HAP-1 (cell line): ENCODE data around the gene PHOSPHO1.
"Not testable (repeated sequence)": the region's sequence is repeated elsewhere in the genome, so short reads cannot be mapped to it uniquely, and the experiment has no call there.

Experiments used
- DNase-seq, 2 experiments: peaks; one replicate each; pipeline ENCODE4 v3.0.0-alpha.2; 2016 to 2020; ENCODE audit warnings: low spot score in 2 of 2
- H3K27me3 ChIP-seq: fragments of 250-450 bp; sonication (Bioruptor Pico); 2 replicates; pipeline ENCODE4 v1.5.1; 2020; ENCODE audit warnings: low read depth, mild to moderate bottlenecking, moderate library complexity
- H3K36me3 ChIP-seq: fragments of 250-450 bp; sonication (Bioruptor Pico); replicated peaks from 2 replicates; pipeline ENCODE4 v1.5.1; 2020; ENCODE audit warnings: mild to moderate bottlenecking
- H3K4me1 ChIP-seq: fragments of 250-450 bp; sonication (Bioruptor Pico); 2 replicates; pipeline ENCODE4 v1.5.1; 2020; ENCODE audit warnings: mild to moderate bottlenecking
- H3K4me3 ChIP-seq: fragments of 250-450 bp; sonication (Bioruptor Pico); 2 replicates; pipeline ENCODE4 v1.5.1; 2020; ENCODE audit warnings: mild to moderate bottlenecking, moderate library complexity
- H3K9me3 ChIP-seq: fragments of 250-450 bp; sonication (Bioruptor Pico); 2 replicates; pipeline ENCODE4 v1.5.1; 2020; ENCODE audit warnings: mild to moderate bottlenecking, moderate library complexity
- in situ Hi-C: fragments of 300-500 bp; cut with MboI; formaldehyde crosslinking; loops from 3 replicates; pipeline ENCODE4 v1.14.3; 2020; ENCODE audit warnings: low sequenced_read_pairs, inconsistent platforms, mixed read lengths

PHOSPHO1 gene

DNA sequence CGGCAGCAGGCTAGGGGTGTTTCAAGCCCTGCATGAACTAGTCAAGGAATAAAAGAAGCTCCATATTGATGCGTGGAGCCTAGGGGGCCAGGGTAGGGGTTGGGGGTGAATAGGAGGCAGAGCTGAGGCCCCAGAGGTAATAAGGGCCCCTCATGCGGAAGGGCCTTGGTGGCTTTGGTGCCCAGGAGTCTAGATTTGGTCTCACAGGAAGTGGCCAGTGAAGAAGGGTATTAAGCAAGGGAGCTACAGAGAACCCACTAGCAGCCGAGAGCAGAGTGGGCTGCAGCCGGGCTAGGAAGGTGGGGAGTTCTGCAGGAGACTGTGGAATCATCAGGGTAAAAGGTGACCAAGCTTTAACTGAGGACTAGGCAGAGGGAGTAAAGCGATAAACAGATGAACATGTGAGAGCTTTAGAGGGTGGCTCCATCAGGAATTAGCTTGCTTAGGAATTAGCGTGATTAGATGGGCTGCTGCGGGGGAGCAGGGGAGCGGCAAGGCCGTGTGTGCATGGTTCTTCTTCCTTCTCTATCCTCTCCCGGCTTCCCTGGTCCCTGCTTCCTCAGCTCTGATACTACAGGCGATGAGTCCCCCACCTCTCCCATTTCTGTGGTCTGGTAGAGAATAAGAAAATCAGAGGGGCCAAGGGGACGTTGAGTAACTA, 30.0 kb downstream of the PHOSPHO1 start:
- Histone ChIP-seq H3K27me3 (peaks cover 5% of the 10 kb centered on the region; the same call in 1 of the 2 replicates), H3K36me3 (no peaks in the 10 kb centered on the region), H3K4me1 (peaks cover 8% of the 10 kb centered on the region; the same call in 1 of the 2 replicates), H3K9me3 (no peaks in the 10 kb centered on the region), H3K4me3 (no peak overlapping the region)
- in situ Hi-C loops = no loop called here
- no peak for DNase-seq

DNA sequence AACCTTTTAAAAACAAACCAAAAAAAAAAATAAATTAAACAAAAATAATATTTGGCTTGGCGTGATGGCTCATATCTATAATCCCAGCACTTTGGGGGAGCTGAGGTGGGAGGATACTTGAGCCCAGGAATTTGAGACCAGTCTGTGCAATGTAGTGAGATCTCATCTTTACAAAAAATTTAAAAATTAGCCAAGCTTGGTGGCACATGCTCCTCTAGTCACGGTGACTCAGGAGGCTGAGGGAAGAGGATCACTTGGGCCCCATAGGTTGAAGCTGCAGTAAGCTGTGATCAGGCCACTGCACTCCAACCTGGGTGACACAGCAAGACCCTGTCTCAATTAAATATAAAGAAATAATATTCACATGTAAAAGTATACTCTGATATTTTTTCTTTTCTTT, 32.4 kb downstream of the PHOSPHO1 start:
- Histone ChIP-seq H3K9me3 (no peaks in the 10 kb centered on the region), H3K36me3 (no peaks in the 10 kb centered on the region), H3K4me3 (no peak overlapping the region), H3K4me1 (peaks cover 19% of the 10 kb centered on the region), H3K27me3 (0 out of 2 replicates have a peak, but pooled peaks cover 3% of the 10 kb centered on the region)
- in situ Hi-C loops = loop anchor here (25.0 kb wide), 1 partner anchor 189 kb away; no protein-coding TSS in a partner anchor
- no peak for DNase-seq

DNA sequence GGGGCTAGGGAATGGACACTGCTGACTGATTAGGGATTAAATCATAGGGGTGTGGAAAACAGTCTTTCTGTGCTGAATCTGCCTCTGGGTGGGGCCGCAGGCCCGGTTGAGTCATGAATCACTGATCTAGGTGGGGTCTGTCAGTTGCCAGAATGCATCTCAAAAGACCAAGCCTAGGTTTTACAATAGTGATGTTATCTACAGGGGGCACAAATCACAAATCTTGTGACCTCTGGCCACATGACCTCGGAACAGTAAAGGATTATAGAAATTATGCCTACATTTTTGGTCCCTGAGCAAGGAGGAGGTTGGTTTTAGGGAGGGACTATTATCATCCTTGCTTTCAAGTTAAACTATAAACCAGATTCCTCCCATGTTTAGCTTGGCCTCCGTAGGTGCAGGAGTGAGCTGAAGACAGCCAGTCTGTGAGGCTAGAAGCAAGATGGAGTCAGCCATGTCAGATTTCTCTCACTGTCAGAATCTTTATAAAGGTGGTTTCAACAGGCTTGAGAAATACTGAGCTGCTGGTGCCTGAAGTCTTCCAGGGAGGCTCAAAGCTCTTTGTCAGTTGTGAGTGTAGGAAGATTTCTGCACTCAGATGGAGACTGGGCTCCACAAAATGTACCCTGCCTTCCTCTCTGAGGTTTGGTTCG, 33.1 kb downstream of the PHOSPHO1 start:
- H3K4me1 ChIP-seq = peaks cover 19% of the 10 kb centered on the region
- in situ Hi-C loops = loop anchor here (25.0 kb wide), 1 partner anchor 190 kb away; no protein-coding TSS in a partner anchor

DNA sequence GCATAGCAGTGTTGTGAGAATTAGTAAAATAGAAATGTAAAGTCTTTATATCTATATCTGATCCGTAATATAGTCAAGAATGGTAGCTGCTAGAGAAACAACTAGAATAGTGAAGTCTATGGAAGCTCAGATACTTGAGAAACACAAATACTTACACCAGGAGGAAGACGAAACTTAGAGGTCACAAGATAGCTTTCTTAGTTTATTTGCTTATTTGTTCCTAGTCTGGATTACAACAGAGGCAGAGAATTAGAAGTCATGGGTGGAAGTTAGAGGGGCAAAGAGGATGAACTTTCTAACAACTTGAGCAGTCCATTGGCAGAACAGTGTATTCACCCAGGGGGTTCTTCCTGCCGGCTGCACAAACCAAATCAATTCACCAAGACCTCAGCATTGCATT, 34.1 kb downstream of the PHOSPHO1 start:
- no peak overlapping the region for H3K4me3 ChIP-seq
- peaks cover 21% of the 10 kb centered on the region for H3K4me1 ChIP-seq
- no peaks in the 10 kb centered on the region for H3K36me3 ChIP-seq
- H3K27me3 ChIP-seq = no peaks in the 10 kb centered on the region
- in situ Hi-C loops = loop anchor here (25.0 kb wide), 1 partner anchor 191 kb away; no protein-coding TSS in a partner anchor
- no peak for DNase-seq
- no peaks in the 10 kb centered on the region for H3K9me3 ChIP-seq

More for the DNA sequence above, 33.1 kb downstream of the PHOSPHO1 start:
- peak in 1 of 2 experiments; percentile 24 for DNase-seq
- no peak overlapping the region for H3K4me3 ChIP-seq
- H3K36me3 ChIP-seq = no peaks in the 10 kb centered on the region
- 0 out of 2 replicates have a peak, but pooled peaks cover 2% of the 10 kb centered on the region for H3K27me3 ChIP-seq
- H3K9me3 ChIP-seq = no peaks in the 10 kb centered on the region

DNA sequence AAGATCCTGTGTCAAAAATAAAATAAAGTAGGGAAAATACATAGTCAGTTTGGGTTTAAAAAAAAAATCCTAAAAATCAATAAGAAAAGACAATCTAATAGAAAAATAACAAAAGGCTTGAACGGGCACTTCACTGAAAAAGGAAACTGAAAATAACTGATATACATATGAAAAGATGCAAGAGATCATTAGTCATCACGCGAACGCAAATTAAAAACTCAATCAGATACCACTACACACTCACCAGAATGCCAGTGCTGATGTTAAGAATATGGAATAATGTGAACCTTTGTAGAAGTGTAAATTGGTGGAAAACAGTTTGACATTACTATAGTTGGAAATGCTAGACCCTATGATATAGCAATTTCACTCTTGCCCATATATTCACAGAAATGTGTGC, 34.8 kb downstream of the PHOSPHO1 start:
- H3K27me3 ChIP-seq = no peaks in the 10 kb centered on the region
- no peaks in the 10 kb centered on the region for H3K9me3 ChIP-seq
- no peak overlapping the region for H3K4me3 ChIP-seq
- H3K4me1 ChIP-seq = peaks cover 24% of the 10 kb centered on the region
- in situ Hi-C loops = loop anchor here (25.0 kb wide), 1 partner anchor 192 kb away; no protein-coding TSS in a partner anchor
- DNase-seq = peak in 1 of 2 experiments; percentile 28
- H3K36me3 ChIP-seq = no peaks in the 10 kb centered on the region

DNA sequence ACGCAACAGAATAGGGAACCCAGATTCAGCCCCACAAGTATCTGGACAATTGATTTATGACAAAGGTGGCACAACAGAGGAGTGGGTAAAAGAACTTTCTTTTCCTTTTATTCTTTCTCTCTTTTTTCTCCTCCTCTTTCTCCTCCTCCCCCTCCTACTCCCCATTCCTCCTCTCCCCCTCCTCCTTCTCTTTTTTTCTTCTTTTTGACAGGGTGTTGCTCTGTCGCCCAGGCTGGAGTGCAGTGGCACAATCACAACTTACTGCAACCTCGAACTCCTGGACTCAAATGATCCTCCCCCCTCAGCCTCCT, 36.3 kb downstream of the PHOSPHO1 start:
- H3K27me3 ChIP-seq = no peaks in the 10 kb centered on the region
- in situ Hi-C loops = loop anchor here (25.0 kb wide), 1 partner anchor 193 kb away; no protein-coding TSS in a partner anchor
- peaks cover 24% of the 10 kb centered on the region for H3K4me1 ChIP-seq
- H3K9me3 ChIP-seq = no peaks in the 10 kb centered on the region
- no peaks in the 10 kb centered on the region for H3K36me3 ChIP-seq
- H3K4me3 ChIP-seq = no peak overlapping the region
- DNase-seq = no peak

- no peaks in the 10 kb centered on the region for H3K9me3 ChIP-seq
- in situ Hi-C loops = loop anchor here (25.0 kb wide), 1 partner anchor 194 kb away; no protein-coding TSS in a partner anchor
- no peaks in the 10 kb centered on the region for H3K27me3 ChIP-seq
- H3K36me3 ChIP-seq = no peaks in the 10 kb centered on the region
- DNase-seq = peak; percentile 46 to 80
- H3K4me1 ChIP-seq = peaks cover 24% of the 10 kb centered on the region
- H3K4me3 ChIP-seq = peak overlapping the region; percentile 71
These were observed 36.9 kb downstream of the PHOSPHO1 start for GRCh38 chr17:49193513-49194296.

DNA sequence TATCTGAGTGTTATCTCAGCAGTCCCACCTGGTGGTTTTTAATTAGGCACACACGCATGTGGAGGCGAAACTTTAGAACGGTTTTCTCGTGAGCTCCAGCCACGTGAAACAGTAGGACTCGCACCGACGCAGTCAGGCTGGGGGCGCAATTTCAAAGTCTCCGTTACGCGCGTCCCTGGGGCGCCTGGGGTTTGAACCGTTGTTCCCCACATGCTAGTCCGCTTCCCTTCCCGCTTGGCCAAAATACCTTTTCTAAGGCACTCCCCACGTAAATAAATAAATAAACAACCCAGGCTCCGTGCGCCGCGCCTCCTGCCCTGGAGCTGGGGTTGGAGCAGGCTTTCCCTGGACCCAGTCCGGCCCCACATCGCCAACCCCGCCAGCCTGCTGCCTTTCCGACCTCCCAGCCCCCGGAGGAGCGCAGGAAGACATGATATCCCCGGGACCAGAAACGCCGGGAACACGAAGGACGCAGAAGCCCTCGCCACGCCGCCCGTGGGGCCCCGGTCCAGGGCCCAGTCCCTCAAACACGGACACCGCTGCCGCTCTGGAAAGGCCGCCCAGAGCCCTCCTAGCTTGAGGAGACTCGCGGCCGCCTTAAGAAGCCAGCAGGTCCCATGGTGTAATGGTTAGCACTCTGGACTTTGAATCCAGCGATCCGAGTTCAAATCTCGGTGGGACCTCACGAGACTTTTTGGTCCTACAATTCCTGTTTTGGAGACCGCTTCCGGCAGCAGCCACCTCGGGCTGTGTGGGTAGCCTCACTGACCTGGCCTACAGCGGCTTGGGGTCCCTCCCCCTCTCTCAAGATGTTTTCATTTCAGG, 38.5 kb downstream of the PHOSPHO1 start:
- in situ Hi-C loops = loop anchor here (25.0 kb wide), 1 partner anchor 195 kb away; no protein-coding TSS in a partner anchor
- peak overlapping the region; percentile 71 for H3K4me3 ChIP-seq
- DNase-seq = peak; percentile 75 to 87
- peaks cover 19% of the 10 kb centered on the region for H3K4me1 ChIP-seq
- no peaks in the 10 kb centered on the region for H3K27me3 ChIP-seq
- H3K9me3 ChIP-seq = no peaks in the 10 kb centered on the region
- H3K36me3 ChIP-seq = no peaks in the 10 kb centered on the region

GRCh38 chr17:49191409-49191916, 39.1 kb downstream of the PHOSPHO1 start:
- peaks cover 19% of the 10 kb centered on the region for H3K4me1 ChIP-seq
- peak overlapping the region; percentile 71 for H3K4me3 ChIP-seq
- no peaks in the 10 kb centered on the region for H3K27me3 ChIP-seq
- DNase-seq = no peak
- no peaks in the 10 kb centered on the region for H3K36me3 ChIP-seq
- in situ Hi-C loops = loop anchor here (25.0 kb wide), 1 partner anchor 196 kb away; no protein-coding TSS in a partner anchor
- no peaks in the 10 kb centered on the region for H3K9me3 ChIP-seq

GRCh38 chr17:49190932-49191331, 39.7 kb downstream of the PHOSPHO1 start:
- Histone ChIP-seq H3K4me3 (no peak overlapping the region), H3K9me3 (peaks cover under 1% of the 10 kb centered on the region; the same call in 1 of the 2 replicates), H3K36me3 (no peaks in the 10 kb centered on the region), H3K4me1 (peaks cover 18% of the 10 kb centered on the region), H3K27me3 (no peaks in the 10 kb centered on the region)
- no peak for DNase-seq
- in situ Hi-C loops = loop anchor here (25.0 kb wide), 1 partner anchor 196 kb away; no protein-coding TSS in a partner anchor

DNA sequence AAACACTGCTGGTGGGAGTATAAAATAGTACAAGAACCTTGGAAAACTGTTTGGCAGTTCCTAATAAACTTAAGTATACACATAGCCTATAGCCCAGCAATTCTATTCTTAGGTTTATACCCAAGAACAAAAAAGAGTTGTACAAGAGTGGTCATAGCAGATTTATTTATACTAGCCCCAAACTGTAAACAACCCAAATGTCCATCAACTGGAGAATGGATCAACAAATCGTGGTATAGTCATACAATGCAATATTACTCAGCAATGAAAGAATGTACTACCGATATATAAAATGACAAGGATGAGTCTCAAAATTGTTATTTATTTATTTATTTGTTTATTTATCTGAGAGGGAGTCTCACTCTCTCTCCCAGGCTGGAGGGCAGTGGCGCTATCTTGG, 43.3 kb downstream of the PHOSPHO1 start:
- in situ Hi-C loops = loop anchor here (25.0 kb wide), 1 partner anchor 200 kb away; no protein-coding TSS in a partner anchor
- Histone ChIP-seq H3K4me1 (peaks cover 5% of the 10 kb centered on the region; the same call in 1 of the 2 replicates), H3K27me3 (no peaks in the 10 kb centered on the region), H3K9me3 (peaks cover 5% of the 10 kb centered on the region), H3K36me3 (no peaks in the 10 kb centered on the region), H3K4me3 (no peak overlapping the region)
- DNase-seq = no peak

DNA sequence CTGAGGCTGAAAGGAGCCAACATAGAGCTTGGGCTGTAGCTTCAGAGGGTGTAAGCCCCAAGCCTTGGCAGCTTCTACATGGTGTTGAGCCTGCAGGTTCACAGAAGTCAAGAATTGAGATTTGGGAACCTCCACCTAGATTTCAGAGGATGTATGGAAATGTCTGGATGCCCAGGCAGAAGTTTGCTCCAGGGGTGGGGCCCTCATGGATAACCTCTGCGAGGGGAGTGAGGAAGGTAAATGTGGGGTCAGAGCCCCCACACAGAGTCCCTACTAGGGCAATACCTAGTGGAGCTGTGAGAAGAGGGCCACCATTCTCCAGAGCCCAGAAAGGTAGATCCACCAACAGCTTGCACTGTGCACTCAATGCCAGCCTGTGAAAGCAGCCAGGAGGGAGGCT, 45.2 kb downstream of the PHOSPHO1 start:
- H3K27me3 ChIP-seq, DNase-seq, H3K36me3 ChIP-seq, H3K4me3 ChIP-seq, H3K4me1 ChIP-seq, H3K9me3 ChIP-seq: not testable (repeated sequence)
- in situ Hi-C loops = loop anchor here (25.0 kb wide), 1 partner anchor 202 kb away; no protein-coding TSS in a partner anchor
